Measurements from ENCODE around the gene FGD2.

Gene FGD2

DNA sequence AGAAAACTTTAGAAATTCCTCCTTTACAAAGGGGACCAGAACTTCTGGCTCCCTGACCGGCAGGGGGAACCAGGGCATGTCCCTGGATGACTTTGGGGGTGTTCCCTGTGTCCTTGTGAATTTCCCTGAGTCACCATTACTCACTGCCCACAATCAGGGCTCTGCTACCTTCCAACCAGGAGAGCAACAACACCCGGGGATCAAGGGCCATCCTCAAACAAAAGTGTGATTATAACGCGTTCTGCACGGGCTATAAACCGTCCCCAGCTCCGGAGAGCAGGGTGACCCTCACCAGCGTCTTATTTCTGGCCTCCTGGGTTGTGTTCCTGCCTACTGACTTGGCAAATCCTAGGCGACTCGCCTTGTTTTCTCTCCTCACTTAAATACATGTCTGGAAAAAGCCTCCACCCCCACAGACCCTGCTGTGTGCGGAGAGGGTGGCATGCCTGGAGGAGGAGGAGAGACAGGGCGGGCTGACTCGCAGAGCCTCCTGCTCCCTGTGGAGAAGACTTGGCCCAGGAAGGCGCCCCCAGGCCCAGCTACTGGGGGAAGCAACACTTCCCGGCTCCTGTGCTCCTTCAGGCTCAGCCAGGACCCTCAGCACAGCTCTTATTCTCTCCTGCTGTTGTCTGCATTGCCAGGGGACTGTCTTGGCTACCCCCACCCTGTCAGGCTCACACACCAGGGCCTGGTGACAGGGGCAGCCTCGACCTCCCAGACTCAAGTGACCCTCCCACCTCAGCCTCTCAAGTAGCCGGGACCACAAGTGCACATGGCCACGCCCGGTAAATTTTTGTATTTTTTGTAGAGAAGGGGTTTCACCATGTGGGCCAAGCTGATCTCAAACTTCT, 54.1 kb downstream of the FGD2 start:
- no peak for DNase-seq

DNA sequence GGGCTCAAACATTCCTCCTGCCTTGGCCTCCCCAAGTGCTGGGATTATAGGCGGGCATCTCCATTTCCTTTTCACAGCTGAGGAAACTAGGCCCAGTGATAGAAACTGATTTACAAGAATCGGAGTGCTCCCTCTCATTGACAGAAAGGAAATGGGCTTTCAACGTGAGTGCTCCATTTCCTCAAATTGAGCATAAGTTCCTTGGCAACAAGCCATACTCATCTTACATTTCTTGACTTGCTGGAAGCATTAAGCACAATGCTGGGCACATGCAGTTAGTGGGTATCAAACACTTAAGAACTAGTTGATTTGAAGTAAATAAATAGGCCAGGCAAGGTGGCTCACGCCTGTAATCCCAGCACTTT, 54.7 kb downstream of the FGD2 start:
- DNase-seq = no peak

DNA sequence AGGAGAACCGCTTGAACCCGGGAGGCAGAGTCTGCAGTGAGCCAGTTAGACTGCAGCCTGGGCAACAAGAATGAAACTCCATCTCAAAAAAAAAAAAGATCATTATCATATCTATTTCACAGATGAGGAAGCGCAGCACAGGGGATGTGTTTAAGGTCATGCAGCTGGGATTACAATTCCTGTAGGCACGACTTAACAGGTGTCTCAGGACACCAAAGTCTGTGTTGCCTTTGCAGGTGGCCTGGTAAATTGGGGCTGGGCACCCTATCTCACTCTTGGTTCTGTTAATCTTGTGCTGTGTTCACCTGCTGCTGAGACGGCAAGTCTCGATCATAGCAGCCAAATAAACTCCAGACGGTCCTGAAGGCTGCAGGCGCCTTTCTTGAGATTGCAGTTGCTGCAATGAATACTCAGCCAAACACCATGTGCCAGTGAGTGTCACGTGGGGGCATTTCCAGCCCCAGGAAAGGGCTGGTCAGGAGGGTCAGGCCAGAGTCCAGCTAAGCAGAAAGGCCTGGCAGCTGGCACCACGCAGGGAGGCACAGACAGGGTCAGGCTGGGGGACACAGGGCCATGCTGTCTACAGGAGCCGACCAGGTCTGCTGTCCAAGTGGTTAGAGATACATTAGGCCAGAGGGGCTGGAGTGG, 55.8 kb downstream of the FGD2 start:
- DNase-seq = no peak

DNA sequence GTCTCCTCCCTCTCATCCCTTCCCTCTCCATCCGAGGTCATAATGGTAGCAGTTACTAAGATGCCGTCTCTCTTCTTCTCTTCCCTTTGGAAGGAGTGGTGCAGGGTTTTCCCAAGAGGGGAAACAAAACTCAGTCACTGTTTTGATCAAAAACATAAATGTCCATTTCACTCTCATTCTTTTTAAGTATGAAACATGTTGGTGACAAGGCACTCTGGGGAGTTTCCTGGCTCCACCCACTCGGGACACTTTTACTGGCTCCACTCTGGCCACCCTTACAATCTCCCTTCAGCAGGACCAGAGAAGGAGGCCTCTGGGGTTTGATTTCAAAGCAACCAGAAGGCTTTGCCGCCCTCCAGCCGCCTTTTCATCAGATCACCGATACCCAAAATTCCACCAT, 57.0 kb downstream of the FGD2 start:
- DNase-seq = no peak

DNA sequence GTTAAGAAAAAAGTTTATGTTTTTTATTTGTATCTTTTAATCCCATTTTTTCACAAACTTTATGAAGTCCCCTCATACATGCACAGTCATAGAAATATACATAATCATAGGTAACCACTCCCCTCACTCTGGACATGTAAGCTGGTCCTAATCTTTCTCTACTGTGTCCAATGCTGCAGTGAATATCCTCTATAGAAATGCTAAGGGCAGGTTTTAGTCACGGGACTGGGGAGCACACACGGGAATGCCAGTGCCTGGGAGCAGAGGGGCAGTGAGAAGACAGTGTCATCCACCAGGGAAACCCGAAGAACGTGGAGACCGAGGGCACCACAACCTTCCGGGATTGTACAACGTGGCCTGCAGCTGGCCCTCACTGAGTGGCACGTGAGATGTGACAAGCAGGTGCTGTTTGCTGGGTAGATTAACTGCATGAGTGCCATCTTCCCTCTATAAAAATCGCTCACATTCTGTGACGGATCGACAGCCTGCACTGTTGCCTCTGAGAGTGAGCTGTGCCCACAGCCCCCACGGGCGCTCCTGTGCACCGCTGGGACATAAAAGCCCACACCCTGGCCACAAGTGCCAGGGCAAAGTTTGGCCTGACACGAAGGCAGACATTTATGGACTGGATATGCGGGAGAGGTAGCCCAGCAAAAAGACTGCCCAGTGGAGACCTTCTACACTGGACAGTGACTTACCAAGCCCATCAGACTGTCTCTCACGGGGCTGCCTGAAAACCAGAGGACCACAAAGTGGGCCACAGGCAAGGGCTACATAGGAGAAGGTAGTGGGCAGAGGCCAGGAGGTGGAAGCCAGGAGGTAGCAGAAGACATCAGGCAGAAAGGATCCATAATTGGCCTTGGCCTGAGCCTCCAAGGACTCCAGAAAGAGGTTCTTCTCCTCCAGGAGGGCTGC, 63.2 kb downstream of the FGD2 start:
- DNase-seq = no peak

DNA sequence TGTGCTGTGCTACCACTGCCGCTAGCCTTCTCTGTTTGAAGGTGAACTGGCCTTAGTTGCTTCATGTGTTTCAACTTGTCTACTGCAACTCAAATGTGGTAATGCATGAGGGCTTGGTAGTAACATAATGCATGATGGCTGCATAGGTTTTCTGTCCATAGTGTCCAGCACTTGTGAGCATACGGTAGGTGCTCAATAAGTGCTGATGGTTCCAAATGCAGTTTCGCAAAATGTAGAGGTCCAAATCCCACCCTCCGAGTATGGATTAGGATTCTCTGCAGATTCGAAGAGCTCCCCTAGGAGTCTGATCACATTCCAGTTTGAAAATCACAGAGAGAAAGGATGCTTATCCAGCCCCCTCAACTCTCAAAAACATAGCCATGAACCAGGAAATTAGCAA, 64.2 kb downstream of the FGD2 start:
- DNase-seq = no peak

DNA sequence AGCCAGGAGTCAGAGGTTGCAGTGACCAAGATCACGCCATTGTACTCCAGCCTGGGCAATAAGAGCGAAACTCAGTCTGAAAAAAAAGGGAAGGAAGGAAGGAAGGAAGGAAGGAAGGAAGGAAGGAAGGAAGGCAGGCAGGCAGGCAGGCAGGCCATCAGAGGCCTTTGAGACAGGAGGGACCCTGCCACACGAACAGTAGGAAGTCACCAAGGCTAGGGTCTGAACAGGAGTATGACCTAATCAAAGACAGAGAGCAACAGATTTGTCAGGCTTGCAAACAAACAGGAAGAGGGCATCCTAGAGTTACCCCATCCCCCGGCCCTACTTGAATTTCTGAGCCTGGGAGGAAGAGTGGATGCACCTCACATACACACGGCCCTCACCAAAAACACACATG, 67.1 kb downstream of the FGD2 start:
- DNase-seq = no peak

DNA sequence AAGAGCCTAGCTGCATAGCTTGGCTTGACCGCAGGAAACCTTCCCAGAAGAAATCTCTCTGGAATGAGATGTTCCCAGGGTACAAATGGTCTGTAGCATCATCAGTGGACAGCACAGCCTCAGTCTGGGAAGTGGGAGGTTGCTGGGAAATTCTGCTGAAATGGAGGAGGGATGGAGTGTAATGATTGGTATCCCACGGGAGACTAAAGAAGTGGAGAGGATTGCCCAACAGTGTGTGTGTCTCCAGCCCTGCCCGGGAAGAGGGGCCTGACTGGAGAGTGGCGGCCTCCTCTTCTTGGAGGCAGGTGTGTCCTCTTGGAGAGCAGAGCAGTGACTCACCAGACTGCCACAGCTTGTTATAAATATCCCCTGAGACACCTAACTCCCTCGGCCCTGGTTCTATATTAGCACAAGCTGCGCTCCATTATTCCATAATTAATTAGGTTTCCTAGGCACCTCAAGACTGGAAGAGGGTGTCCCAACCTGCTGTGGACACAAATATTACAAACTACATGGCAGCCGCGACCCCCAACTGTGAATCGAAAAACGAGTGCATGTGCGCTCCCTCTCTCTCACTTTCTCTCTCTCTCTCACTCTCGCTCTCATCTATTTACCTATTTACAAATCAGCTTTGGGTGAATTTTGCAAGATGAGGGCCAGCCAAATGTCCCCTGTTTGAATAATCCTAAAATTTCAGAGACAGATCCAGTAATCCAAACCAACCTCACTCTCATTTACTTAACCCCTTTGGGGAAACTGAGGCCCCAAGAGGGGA, 68.8 kb downstream of the FGD2 start:
- DNase-seq = no peak

DNA sequence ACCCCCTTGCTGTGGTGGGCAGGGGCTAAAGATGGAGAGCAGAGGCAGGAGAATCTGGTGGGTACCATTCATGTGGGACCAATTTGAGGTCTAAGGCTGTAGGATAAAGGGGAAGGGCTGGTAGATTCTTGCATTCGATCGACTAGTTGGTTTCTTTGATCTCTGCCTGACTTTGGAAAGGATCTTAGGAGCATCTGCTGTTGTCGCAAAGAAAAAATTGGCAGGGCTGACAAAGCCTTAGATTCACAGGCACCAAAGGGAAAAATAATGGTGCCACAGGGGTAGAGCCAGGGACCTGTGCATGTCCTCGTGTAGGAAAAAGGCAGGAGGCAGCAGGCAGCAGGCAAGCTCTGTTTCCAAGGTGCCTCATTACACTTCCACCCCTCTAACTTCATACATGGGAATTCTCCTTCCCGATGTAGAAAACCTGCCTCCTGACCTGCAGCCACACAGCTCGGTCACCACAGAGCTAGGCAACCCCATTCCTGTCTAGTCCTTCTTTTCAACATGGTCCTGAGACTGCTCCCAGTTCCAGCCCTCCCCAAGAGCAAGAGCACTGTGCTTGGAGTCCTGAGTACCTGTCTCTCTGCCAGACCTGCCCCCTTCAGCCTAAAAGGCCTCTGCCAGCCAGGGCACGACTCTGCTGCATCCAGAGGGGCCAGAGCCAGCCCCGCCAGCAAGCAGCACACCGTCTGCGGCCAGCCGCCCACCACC, 71.9 kb downstream of the FGD2 start:
- DNase-seq = no peak

DNA sequence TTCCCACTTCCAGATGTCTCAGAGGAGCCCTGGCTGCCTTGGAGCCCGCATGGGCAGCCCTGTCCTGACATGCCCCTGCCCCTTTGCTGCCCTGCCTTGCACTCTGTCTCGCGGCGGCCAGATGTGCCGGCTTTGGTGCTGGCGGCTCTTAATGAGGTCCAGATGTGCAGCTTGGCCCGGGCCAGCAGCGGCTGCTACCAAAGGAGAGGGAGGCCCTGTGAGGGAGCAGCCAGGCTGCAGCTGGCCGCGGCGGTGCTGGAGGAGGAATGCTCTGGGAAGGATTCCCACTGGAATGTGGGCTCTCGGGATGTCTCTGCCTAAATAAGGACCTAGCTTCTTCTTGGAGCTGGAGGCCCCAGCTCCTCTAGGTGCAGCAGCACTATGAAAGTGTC, 72.4 kb downstream of the FGD2 start:
- no peak for DNase-seq

All from activated naive CD4-positive, alpha-beta T cell treated with Interleukin-2 at 50 U/mL for 16 hours (primary cell).